ENCODE results near the gene APEX1.

DNA sequence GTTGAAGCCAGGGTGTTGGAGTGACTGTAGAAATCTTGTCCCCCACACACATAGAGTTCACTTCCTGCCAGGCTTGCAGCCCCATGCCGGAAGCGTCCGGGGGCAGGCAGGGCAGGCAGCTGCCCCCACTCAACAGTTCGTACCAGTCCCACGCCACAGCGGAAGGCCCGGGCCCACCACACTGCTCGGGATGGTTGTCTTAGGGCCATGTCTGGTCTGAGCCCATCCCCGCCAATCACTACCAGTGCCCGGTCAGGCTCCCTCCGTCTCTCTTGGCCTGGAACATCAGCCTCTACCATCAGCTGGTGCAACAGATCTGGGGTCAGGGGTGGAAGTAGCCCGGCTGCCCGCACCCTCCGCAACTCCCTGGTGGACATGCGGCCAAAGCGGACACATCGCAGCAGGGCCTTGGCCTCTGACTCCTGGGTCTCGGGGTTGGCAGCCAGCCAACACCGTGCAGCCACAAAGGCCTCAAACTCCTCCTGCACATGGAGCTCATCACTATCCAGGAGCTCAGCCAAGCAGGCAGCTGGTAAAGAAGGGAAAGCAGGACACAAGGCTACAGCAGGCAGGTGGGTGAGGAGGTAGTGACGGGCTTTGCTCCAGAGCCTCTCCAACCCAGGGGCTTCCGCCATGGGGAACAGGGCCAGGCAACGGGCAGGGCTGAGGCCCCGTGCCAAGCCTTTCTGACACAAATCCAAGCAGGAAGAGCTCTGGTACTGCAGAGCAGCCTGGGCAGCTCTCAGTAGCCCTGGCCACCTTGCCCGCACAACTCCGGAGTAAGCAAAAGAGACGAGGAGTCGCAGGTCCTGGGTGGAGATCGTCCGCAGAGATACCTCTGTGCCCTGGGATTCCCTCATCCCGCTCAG, 25.0 kb upstream of the APEX1 start:
- TF ChIP-seq, protein P1, sequence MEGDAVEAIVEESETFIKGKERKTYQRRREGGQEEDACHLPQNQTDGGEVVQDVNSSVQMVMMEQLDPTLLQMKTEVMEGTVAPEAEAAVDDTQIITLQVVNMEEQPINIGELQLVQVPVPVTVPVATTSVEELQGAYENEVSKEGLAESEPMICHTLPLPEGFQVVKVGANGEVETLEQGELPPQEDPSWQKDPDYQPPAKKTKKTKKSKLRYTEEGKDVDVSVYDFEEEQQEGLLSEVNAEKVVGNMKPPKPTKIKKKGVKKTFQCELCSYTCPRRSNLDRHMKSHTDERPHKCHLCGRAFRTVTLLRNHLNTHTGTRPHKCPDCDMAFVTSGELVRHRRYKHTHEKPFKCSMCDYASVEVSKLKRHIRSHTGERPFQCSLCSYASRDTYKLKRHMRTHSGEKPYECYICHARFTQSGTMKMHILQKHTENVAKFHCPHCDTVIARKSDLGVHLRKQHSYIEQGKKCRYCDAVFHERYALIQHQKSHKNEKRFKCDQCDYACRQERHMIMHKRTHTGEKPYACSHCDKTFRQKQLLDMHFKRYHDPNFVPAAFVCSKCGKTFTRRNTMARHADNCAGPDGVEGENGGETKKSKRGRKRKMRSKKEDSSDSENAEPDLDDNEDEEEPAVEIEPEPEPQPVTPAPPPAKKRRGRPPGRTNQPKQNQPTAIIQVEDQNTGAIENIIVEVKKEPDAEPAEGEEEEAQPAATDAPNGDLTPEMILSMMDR (IDR thresholded peaks at IDR 0.05; ENCODE audit: borderline replicate concordance, extremely low read depth, low read length, poor library complexity, severe bottlenecking) = no peak
- TF ChIP-seq EZH2 (IDR thresholded peaks at IDR 0.05; ENCODE audit: borderline replicate concordance, low read depth, low read length, severe bottlenecking) = no peak
